ENCODE data around the gene PRKACG. TPM values are rescaled to one million over a fixed set of nuclear protein-coding genes. Genes with fewer than 3 reads are reported as not detected.

The PRKACG gene
- total and polyA plus RNA-seq, 2 of the 8 experiments (the other 6 are each of a cell fraction or from before 2014, with no cell fraction given) = not detected

DNA sequence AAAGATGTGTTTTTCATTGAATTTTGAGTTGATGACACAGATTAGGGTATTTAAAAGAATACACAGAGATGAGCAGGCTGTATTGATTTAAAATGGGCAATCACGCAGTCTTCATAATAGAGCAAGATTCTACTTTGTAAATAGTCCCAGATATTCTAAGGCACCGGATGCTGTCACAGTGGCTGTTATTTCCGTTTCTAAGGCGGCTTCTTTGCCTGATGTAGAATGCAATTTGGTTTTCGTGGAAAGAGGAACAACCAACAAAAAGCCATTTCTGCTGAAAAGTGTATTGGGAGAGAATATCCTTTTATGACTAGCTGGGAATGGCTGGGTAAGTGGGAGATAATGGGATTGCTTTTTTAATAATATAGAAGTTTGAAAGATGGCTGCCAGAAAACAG lies 17.5 kb downstream of the PRKACG start:
- H3K23ac ChIP-seq (ENCODE audit: insufficient read length) = no peak overlapping the region
- FAIRE-seq (no peak), DNase-seq (ENCODE audit: low read depth in 1 of 2, low spot score in 2 of 2) (no peak)
- no peak overlapping the region for H3K14ac ChIP-seq (ENCODE audit: insufficient read length)
- no peak overlapping the region for H2BK20ac ChIP-seq (ENCODE audit: low read length)
- no peak overlapping the region for H2BK12ac ChIP-seq (ENCODE audit: low read depth, low read length)
- H2BK120ac ChIP-seq (replicated peaks; ENCODE audit: low read depth, low read length) = no peak overlapping the region
- POLR2A ChIA-PET (ENCODE audit: partially characterized antibody) = no interaction called here
- H3K9me3 ChIP-seq (ENCODE audit: insufficient read depth in 2 of 2, low read depth in 1 of 2, low read length in 1 of 2) = no peaks in the 10 kb centered on the region
- CTCF ChIA-PET (ENCODE audit: partially characterized antibody) = interaction anchor here (0.8 to 2.0 kb wide), 5 partner anchors 12 to 413 kb away, joined by 3 to 8 read pairs (median 4); no protein-coding TSS in a partner anchor
- 86% methylated on average over 5 of the region's 5 CpGs; no CpG with 5 or more reads in 1 of the 2 experiments for WGBS, 2 experiments (ENCODE audit: extremely low coverage in 1 of 2, insufficient coverage in 1 of 2, insufficient read length in 1 of 2, insufficient replicate concordance in 2 of 2, low coverage in 1 of 2, low lambda C conversion rate in 2 of 2, missing lambda C conversion rate in 1 of 2)
- no peaks in the 10 kb centered on the region for H3K23me2 ChIP-seq (ENCODE audit: low read depth, low read length)
- no peaks in the 10 kb centered on the region for H3K79me2 ChIP-seq (ENCODE audit: control insufficient read depth in 1 of 2, insufficient read depth in 2 of 2, low read length in 2 of 2)
- no peak overlapping the region for H4K5ac ChIP-seq (ENCODE audit: insufficient read length, low read depth, low read length)
- H3K56ac ChIP-seq (replicated peaks; ENCODE audit: insufficient read length, low read depth, low read length) = no peak overlapping the region
- H3K79me1 ChIP-seq (ENCODE audit: low read depth, low read length) = no peaks in the 10 kb centered on the region
- peaks cover 0 to 7% (median 2%) of the 10 kb centered on the region in 4 experiments; a peak in 3 of 7 replicates for H3K4me1 ChIP-seq (replicated peaks in 1 of 4; ENCODE audit: control insufficient read depth in 3 of 4, insufficient read depth in 4 of 4, low read length in 3 of 4)
- no peaks in the 10 kb centered on the region for H3K36me3 ChIP-seq (ENCODE audit: control insufficient read depth in 2 of 4, insufficient read depth in 4 of 4, low read length in 3 of 4)
- no peak overlapping the region for H3K9ac ChIP-seq (replicated peaks in 1 of 4; ENCODE audit: extremely low read depth in 1 of 4, low read depth in 3 of 4, low read length in 3 of 4)
- H3K4me3 ChIP-seq (ENCODE audit: extremely low read depth in 1 of 4, insufficient read depth in 2 of 4, low read depth in 3 of 4, low read length in 4 of 4) = no peak overlapping the region
- no peak overlapping the region for H3K4me2 ChIP-seq (ENCODE audit: insufficient read depth in 1 of 2, low read depth in 2 of 2, low read length in 2 of 2)
- no peaks in the 10 kb centered on the region for H4K20me1 ChIP-seq (replicated peaks in 1 of 2; ENCODE audit: control insufficient read depth in 1 of 2, insufficient read depth in 2 of 2, low read length in 2 of 2)
- H3K27me3 ChIP-seq (replicated peaks in 1 of 4; ENCODE audit: control insufficient read depth in 3 of 4, extremely low read depth in 1 of 4, insufficient read depth in 3 of 4, low read length in 3 of 4) = no peaks in the 10 kb centered on the region
- no peak overlapping the region for H2AK5ac ChIP-seq (ENCODE audit: low read depth, low read length)
- no peak overlapping the region for H4K91ac ChIP-seq (replicated peaks; ENCODE audit: insufficient read length, low read length)
- no peak overlapping the region for H2BK5ac ChIP-seq (ENCODE audit: low read depth, low read length)
- no peak overlapping the region for H3K27ac ChIP-seq (ENCODE audit: low read depth, low read length)
- no peak overlapping the region for H2AFZ ChIP-seq (ENCODE audit: low read length)
- no peak overlapping the region for H3K18ac ChIP-seq (ENCODE audit: extremely low read depth, low read length)
- no peak for TF ChIP-seq EGR1 (IDR thresholded peaks at IDR 0.05; ENCODE audit: borderline replicate concordance, low read depth, low read length)
- H4K8ac ChIP-seq (ENCODE audit: extremely low read depth, insufficient read depth, low read length) = no peak overlapping the region
- H3K4ac ChIP-seq (replicated peaks; ENCODE audit: insufficient read length, low read depth, low read length) = no peak overlapping the region
- H2BK15ac ChIP-seq (ENCODE audit: low read length) = no peak overlapping the region

Data from H1 (cell line).